Lower leg skin (tissue), 3 donors: ENCODE data around the gene URI1.

Experiments
- POLR2A ChIP-seq, 2 donors: fragments of 450-650 bp; IDR thresholded peaks; one replicate each; pipeline ENCODE4 v1.6.1; 2016 to 2017; ENCODE audit warnings: antibody characterized with exemption in 2 of 2, mild to moderate bottlenecking in 1 of 2, moderate library complexity in 1 of 2
- TF ChIP-seq, protein P1 (sequence below), 3 donors: fragments of 450-650 bp; IDR thresholded peaks; one replicate each; pipeline ENCODE4 v1.5.1; 2016; ENCODE audit warnings: antibody characterized with exemption in 3 of 3, mild to moderate bottlenecking in 3 of 3, moderate library complexity in 2 of 3

DNA sequence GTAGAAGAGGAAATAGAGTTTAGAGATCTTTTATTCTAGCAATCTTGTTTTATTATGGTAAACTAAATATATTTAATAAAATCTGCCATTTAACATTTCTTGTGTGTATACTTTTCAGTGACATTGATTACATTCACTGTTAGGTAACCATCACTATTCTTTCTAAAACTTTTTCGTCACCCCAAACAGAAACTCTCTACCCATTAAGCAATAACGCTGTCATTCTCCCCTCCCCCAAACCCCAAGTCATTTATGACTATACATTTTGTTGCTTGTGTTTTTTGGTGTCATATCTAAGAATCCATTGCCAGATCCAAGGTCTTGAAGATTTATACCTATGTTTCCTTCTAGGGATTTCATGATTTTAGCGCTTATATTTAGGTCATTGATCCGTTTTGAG lies 10.6 kb downstream of the URI1 start:
- TF ChIP-seq, protein P1, sequence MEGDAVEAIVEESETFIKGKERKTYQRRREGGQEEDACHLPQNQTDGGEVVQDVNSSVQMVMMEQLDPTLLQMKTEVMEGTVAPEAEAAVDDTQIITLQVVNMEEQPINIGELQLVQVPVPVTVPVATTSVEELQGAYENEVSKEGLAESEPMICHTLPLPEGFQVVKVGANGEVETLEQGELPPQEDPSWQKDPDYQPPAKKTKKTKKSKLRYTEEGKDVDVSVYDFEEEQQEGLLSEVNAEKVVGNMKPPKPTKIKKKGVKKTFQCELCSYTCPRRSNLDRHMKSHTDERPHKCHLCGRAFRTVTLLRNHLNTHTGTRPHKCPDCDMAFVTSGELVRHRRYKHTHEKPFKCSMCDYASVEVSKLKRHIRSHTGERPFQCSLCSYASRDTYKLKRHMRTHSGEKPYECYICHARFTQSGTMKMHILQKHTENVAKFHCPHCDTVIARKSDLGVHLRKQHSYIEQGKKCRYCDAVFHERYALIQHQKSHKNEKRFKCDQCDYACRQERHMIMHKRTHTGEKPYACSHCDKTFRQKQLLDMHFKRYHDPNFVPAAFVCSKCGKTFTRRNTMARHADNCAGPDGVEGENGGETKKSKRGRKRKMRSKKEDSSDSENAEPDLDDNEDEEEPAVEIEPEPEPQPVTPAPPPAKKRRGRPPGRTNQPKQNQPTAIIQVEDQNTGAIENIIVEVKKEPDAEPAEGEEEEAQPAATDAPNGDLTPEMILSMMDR (IDR thresholded peaks at IDR 0.05): no peak
- TF ChIP-seq POLR2A (IDR thresholded peaks at IDR 0.05): no peak
